ENCODE data around the gene SPATS2.

DNA sequence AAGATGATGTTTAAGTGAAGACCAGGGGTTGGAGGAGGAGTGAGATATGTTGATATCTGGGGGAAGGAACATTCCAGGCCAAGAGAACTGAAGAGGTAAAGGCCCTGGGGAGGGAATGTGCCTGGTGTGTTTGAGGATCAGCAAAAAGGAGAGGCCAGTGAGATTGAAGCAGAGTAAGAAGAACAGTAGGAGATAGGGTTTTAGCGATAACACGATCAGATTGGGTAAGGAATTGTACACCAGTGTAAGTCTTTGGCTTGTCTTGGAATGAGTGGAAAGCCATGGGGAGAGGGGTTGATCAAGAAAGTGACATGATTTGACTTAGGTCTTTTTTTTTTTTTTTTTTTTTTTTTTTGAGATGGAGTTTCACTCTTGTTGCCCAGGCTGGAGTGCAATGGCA, 39.4 kb upstream of the SPATS2 start:
- TF ChIP-seq EP300 (IDR thresholded peaks at IDR 0.05; ENCODE audit: borderline replicate concordance) = no peak
- no peak for TF ChIP-seq EGR1 (IDR thresholded peaks at IDR 0.05)
- TF ChIP-seq REST (IDR thresholded peaks at IDR 0.05; ENCODE audit: low read depth) = no peak
- no peak for TF ChIP-seq FOXM1 (IDR thresholded peaks at IDR 0.05; ENCODE audit: borderline replicate concordance, low read depth)
- TF ChIP-seq CEBPB (IDR thresholded peaks at IDR 0.05) = no peak
- TF ChIP-seq YY1 (IDR thresholded peaks at IDR 0.05; ENCODE audit: low read depth) = no peak
- TF ChIP-seq, protein P1, sequence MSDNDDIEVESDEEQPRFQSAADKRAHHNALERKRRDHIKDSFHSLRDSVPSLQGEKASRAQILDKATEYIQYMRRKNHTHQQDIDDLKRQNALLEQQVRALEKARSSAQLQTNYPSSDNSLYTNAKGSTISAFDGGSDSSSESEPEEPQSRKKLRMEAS (IDR thresholded peaks at IDR 0.05) = no peak
- no peak for TF ChIP-seq USF1 (IDR thresholded peaks at IDR 0.05)
- no peak for TF ChIP-seq ZBTB7A (IDR thresholded peaks at IDR 0.05; ENCODE audit: low read depth)
- TF ChIP-seq TCF12 (IDR thresholded peaks at IDR 0.05; ENCODE audit: low read depth) = no peak
- TF ChIP-seq RAD21 (IDR thresholded peaks at IDR 0.05; ENCODE audit: low read depth) = no peak
- TF ChIP-seq CREB1 (IDR thresholded peaks at IDR 0.05; ENCODE audit: low read depth) = no peak

Data from Ishikawa (cell line).